NB4 (cell line): ENCODE data around the gene AQP2.

Source experiments
- MYC ChIP-seq: IDR thresholded peaks from 2 replicates; pipeline ENCODE4 v1.6.1; 2011; ENCODE audit warnings: low read depth, low read length
- POLR2A ChIP-seq: IDR thresholded peaks from 2 replicates; pipeline ENCODE4 v1.6.1; 2011; ENCODE audit warnings: mild to moderate bottlenecking; ENCODE audit not compliant: insufficient read length; ENCODE audit errors: extremely low read depth
- TF ChIP-seq, protein P1 (sequence below): IDR thresholded peaks from one replicate; pipeline ENCODE4 v1.5.1; 2012; ENCODE audit warnings: low read depth, low read length
- TF ChIP-seq, protein P2 (sequence below): IDR thresholded peaks from 2 replicates; pipeline ENCODE4 v1.6.1; 2011; ENCODE audit warnings: low read depth, low read length

GRCh38 chr12:49943625-49943960, 6.9 kb upstream of the AQP2 start:
- TF ChIP-seq, protein P1, sequence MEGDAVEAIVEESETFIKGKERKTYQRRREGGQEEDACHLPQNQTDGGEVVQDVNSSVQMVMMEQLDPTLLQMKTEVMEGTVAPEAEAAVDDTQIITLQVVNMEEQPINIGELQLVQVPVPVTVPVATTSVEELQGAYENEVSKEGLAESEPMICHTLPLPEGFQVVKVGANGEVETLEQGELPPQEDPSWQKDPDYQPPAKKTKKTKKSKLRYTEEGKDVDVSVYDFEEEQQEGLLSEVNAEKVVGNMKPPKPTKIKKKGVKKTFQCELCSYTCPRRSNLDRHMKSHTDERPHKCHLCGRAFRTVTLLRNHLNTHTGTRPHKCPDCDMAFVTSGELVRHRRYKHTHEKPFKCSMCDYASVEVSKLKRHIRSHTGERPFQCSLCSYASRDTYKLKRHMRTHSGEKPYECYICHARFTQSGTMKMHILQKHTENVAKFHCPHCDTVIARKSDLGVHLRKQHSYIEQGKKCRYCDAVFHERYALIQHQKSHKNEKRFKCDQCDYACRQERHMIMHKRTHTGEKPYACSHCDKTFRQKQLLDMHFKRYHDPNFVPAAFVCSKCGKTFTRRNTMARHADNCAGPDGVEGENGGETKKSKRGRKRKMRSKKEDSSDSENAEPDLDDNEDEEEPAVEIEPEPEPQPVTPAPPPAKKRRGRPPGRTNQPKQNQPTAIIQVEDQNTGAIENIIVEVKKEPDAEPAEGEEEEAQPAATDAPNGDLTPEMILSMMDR, result no peak
- TF ChIP-seq POLR2A (no peak), MYC (no peak)
- TF ChIP-seq, protein P2, sequence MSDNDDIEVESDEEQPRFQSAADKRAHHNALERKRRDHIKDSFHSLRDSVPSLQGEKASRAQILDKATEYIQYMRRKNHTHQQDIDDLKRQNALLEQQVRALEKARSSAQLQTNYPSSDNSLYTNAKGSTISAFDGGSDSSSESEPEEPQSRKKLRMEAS, result no peak
